ENCODE data around the gene FOXC2.

- TF ChIP-seq CTCF (optimal IDR thresholded peaks at IDR 0.05 in 1 of 3, IDR thresholded peaks at IDR 0.05 in 1 of 3, conservative IDR thresholded peaks at IDR 0.05 in 1 of 3; ENCODE audit: extremely low read depth in 1 of 3, insufficient read depth in 2 of 3, low read length in 3 of 3) (no peak), EZH2 (IDR thresholded peaks at IDR 0.05; ENCODE audit: low read length) (no peak)
Measured at GRCh38 chr16:86566601-86566965, at the start of gene FOXC2.
